ENCODE results near the gene PHLDA3. TPM values are rescaled to one million over a fixed set of nuclear protein-coding genes. Genes with fewer than 3 reads are reported as not detected.

PHLDA3 gene
- total RNA-seq, 6 experiments from 2014 or later: 1.0 to 10.9 (median 2.7) TPM

DNA sequence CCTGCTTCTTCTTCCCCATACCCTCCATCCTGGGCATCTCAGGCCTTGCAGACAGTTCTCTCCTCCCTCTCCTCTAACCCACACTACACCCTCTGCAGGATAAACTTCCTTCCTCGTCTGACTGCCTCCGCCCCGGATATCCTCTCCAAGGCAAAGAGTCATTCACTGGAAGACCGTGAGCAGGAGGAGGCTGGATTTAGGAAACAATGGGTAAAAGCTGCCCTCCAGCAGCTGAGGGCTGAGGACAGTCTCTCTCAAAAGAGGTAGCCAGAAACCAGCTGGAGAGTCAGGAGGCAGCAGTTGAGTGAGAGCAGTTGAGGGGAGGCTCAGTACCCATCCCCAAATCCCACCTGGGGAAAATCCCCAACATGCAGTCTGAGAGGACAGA, 36.5 kb upstream of the PHLDA3 start:
- H3K9me3 ChIP-seq: no peaks in the 10 kb centered on the region
- 11% methylated on average over 4 of the region's 4 CpGs for WGBS (ENCODE audit: insufficient coverage, low coverage, low lambda C conversion rate, missing lambda C conversion rate)
- intact Hi-C loops (cut with DNase I): no loop called here
- no peaks in the 10 kb centered on the region for H3K27me3 ChIP-seq
- H3K4me3 ChIP-seq: peak overlapping the region; percentile 80 to 91 (median 80)
- ATAC-seq (peak in 1 of 4 donors; percentile 3), DNase-seq (no peak)
- H3K27ac ChIP-seq: peak overlapping the region; percentile 87 to 94 (median 94)
- H3K4me1 ChIP-seq: peaks cover 0 to 68% (median 20%) of the 10 kb centered on the region in 4 donors
- H3K36me3 ChIP-seq: no peaks in the 10 kb centered on the region
- TF ChIP-seq, protein P1, sequence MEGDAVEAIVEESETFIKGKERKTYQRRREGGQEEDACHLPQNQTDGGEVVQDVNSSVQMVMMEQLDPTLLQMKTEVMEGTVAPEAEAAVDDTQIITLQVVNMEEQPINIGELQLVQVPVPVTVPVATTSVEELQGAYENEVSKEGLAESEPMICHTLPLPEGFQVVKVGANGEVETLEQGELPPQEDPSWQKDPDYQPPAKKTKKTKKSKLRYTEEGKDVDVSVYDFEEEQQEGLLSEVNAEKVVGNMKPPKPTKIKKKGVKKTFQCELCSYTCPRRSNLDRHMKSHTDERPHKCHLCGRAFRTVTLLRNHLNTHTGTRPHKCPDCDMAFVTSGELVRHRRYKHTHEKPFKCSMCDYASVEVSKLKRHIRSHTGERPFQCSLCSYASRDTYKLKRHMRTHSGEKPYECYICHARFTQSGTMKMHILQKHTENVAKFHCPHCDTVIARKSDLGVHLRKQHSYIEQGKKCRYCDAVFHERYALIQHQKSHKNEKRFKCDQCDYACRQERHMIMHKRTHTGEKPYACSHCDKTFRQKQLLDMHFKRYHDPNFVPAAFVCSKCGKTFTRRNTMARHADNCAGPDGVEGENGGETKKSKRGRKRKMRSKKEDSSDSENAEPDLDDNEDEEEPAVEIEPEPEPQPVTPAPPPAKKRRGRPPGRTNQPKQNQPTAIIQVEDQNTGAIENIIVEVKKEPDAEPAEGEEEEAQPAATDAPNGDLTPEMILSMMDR (IDR thresholded peaks at IDR 0.05): no peak
- TF ChIP-seq POLR2A (IDR thresholded peaks at IDR 0.05): peak; percentile 20

DNA sequence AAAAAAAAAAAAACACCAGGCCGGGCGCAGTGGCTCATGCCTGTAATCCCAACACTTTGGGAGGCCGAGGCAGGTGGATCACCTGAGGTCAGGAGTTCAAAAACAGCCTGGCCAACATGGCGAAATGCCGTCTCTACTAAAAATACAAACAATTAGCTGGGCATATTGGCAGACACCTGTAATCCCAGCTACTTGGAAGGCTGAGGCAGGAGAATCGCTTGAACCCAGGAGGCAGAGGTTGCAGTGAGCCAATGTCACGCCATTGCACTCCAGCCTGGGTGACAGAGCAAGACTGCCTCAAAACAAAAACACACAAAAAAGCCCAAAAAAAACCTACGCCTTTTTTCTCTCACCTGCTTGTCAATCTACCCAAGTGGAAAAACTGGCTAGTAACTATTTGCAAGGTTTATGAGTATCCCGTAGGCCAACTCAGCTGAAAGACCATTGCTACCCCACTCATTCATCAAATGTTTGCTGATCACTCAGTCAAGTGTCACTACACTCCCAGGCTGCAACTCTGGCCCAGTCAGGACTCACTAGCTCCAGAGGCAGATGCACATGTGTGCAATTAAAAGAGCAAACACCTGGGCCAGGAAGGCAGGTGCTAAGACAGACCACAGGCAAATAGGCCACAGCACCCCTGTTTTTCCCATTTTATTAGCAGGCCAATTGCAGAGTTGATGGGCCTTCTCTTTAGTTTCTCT, 36.0 kb upstream of the PHLDA3 start:
- intact Hi-C loops (cut with DNase I): no loop called here
- peaks cover 0 to 73% (median 23%) of the 10 kb centered on the region in 4 donors for H3K4me1 ChIP-seq
- H3K36me3 ChIP-seq: no peaks in the 10 kb centered on the region
- 46% methylated on average over 6 of the region's 9 CpGs for WGBS (ENCODE audit: insufficient coverage, low coverage, low lambda C conversion rate, missing lambda C conversion rate)
- DNase-seq: peak in 1 of 3 donors; percentile 72
- H3K27me3 ChIP-seq: no peaks in the 10 kb centered on the region
- H3K27ac ChIP-seq: peak overlapping the region; percentile 67 to 94 (median 94)
- ATAC-seq: no peak
- no peaks in the 10 kb centered on the region for H3K9me3 ChIP-seq
- H3K4me3 ChIP-seq: peak overlapping the region in 2 of 3 donors; percentile 80 to 91
- no peak for TF ChIP-seq POLR2A (IDR thresholded peaks at IDR 0.05)
- TF ChIP-seq, protein P1 (IDR thresholded peaks at IDR 0.05): no peak

DNA sequence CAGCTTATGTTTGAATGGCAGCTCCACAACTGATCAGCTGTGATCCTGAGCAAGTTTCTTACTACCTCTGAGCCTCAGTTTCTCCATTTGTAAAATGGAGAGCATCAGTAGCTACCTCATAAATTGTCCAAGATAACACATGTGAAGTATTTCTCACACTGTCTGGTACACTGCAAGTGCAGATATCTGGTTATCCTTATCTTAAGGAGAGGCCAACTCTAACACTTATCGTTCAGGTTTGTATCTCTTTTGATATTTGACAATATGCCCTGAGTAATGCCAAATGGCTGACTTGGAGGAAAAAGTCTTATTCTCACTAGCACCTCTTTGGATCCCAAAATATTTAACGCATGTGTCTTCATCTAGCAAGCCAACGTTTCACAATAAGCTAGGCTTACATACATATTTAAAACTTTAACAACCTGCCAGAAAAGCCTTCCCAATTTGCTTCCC, 35.2 kb upstream of the PHLDA3 start:
- Histone ChIP-seq H3K27ac (peak overlapping the region; percentile 67 to 94 (median 94)), H3K4me3 (peak overlapping the region in 1 of 3 donors; percentile 80), H3K4me1 (peaks cover 0 to 81% (median 27%) of the 10 kb centered on the region in 4 donors), H3K27me3 (no peaks in the 10 kb centered on the region), H3K9me3 (no peaks in the 10 kb centered on the region), H3K36me3 (no peaks in the 10 kb centered on the region)
- no peak for DNase-seq
- intact Hi-C loops (cut with DNase I): no loop called here
- ATAC-seq: no peak
- WGBS (ENCODE audit: insufficient coverage, low coverage, low lambda C conversion rate, missing lambda C conversion rate): 22% methylated on average over 3 of the region's 3 CpGs
- no peak for TF ChIP-seq POLR2A (IDR thresholded peaks at IDR 0.05)
- TF ChIP-seq, protein P1 (IDR thresholded peaks at IDR 0.05): no peak

DNA sequence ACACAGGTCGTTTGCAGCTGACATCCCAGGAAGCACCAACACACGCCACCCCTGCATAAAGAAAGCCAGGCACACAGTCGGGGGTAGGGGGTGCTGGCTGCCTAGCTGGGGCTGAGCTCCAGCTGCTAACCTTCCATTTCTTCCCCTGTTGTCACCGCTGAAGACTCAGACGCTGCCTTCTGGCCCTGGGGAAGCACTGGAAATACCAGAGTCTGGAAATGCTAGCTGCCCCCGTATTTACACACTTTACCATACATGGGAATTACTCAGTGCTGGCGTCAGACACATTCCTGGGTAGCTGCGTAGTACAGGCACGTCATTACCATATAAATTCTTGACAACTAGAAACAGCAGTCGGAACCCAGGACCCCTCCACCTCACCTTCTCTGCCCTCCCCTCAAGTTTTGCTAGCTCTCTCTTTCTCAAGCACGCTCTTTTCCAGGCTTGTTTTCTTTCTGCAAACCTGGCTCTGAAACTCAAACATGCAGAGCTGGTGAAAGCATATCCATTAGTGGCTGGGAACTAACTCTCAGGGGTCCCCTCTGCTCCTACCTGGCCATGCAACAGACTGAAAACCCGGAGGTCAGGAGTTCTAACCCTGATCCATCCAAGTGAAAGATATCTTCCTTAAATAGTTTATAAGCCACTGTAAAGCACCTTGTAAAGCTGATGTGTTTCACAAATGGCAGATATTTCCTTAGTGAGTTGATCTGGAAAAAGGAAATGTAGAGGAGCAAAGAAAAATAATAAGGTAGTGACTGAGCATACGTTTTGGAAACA, 34.6 kb upstream of the PHLDA3 start:
- Histone ChIP-seq H3K27ac (peak overlapping the region; percentile 67 to 94 (median 94)), H3K27me3 (no peaks in the 10 kb centered on the region), H3K9me3 (no peaks in the 10 kb centered on the region), H3K4me1 (peaks cover 0 to 87% (median 30%) of the 10 kb centered on the region in 4 donors), H3K4me3 (peak overlapping the region in 1 of 3 donors; percentile 2), H3K36me3 (no peaks in the 10 kb centered on the region)
- TF ChIP-seq, protein P1 (IDR thresholded peaks at IDR 0.05): no peak
- TF ChIP-seq POLR2A (IDR thresholded peaks at IDR 0.05): peak; percentile 39
- ATAC-seq: peak in 1 of 4 donors; percentile 30
- peak in 1 of 3 donors; percentile 27 for DNase-seq
- WGBS (ENCODE audit: insufficient coverage, low coverage, low lambda C conversion rate, missing lambda C conversion rate): 27% methylated on average over 13 of the region's 13 CpGs
- intact Hi-C loops (cut with DNase I): no loop called here
